Spleen (tissue), 7 donors: Measurements from ENCODE around the gene C14orf93.

Experiments used
- CTCF ChIP-seq, 11 experiments: fragments of 200-600 bp in 7 of 11; fragments of 450-650 bp in 4 of 11; sonication (generic) in 4 of 11; IDR thresholded peaks in 8 of 11; conservative IDR thresholded peaks in 3 of 11; 1 replicate in 7 of 11; 2 replicates in 4 of 11; pipeline versions ENCODE4 v1.4.0 to v1.8.0; 2016 to 2021; ENCODE audit warnings: antibody characterized with exemption in 11 of 11, inconsistent platforms in 4 of 11, mild to moderate bottlenecking in 1 of 11
- POLR2A ChIP-seq, 3 donors: fragments of 450-650 bp; IDR thresholded peaks; one replicate each; pipeline ENCODE4 v1.5.1; 2017; ENCODE audit warnings: antibody characterized with exemption in 3 of 3, mild to moderate bottlenecking in 1 of 3
- POLR2AphosphoS5 ChIP-seq, 3 donors: sonication (generic); formaldehyde crosslinking; IDR thresholded peaks; one replicate each; pipeline ENCODE4 v1.5.1; 2017; ENCODE audit warnings: antibody characterized with exemption in 3 of 3
- donor health status: DM: no; HTN: no; CAD: no; lungs with moderate emphysema.
- donor health status: DM: no; HTN: no; CAD: no.
- donor health status: DM: no; HTN: no; CAD: no.

GRCh38 chr14:23020143-23021128 is 10.5 kb upstream of the C14orf93 start:
- no peak for TF ChIP-seq CTCF (IDR thresholded peaks at IDR 0.05 in 8 of 11, conservative IDR thresholded peaks at IDR 0.05 in 3 of 11)
- TF ChIP-seq POLR2AphosphoS5 (IDR thresholded peaks at IDR 0.05), result no peak
- TF ChIP-seq POLR2A (IDR thresholded peaks at IDR 0.05), result no peak
